Measurements from ENCODE around the gene BCL2L12.

Gene BCL2L12

GRCh38 chr19:49686503-49687088 lies 20.9 kb downstream of the BCL2L12 start:
- no peak for ATAC-seq
- TF ChIP-seq ZNF8 (CRISPR knock-in tag; IDR thresholded peaks at IDR 0.05): no peak
- no peak for TF ChIP-seq ZFP30 (CRISPR knock-in tag; IDR thresholded peaks at IDR 0.05)
- TF ChIP-seq OSR1 (CRISPR knock-in tag; IDR thresholded peaks at IDR 0.05): no peak
- TF ChIP-seq ESRRG (CRISPR knock-in tag; IDR thresholded peaks at IDR 0.05): no peak
- TF ChIP-seq, protein P1, sequence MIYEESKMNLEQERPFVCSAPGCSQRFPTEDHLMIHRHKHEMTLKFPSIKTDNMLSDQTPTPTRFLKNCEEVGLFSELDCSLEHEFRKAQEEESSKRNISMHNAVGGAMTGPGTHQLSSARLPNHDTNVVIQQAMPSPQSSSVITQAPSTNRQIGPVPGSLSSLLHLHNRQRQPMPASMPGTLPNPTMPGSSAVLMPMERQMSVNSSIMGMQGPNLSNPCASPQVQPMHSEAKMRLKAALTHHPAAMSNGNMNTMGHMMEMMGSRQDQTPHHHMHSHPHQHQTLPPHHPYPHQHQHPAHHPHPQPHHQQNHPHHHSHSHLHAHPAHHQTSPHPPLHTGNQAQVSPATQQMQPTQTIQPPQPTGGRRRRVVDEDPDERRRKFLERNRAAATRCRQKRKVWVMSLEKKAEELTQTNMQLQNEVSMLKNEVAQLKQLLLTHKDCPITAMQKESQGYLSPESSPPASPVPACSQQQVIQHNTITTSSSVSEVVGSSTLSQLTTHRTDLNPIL (CRISPR knock-in tag; IDR thresholded peaks at IDR 0.05; ENCODE audit: low read depth): no peak
- TF ChIP-seq ZFP3 (CRISPR knock-in tag; IDR thresholded peaks at IDR 0.05): no peak
- TF ChIP-seq SNAI2 (CRISPR knock-in tag; IDR thresholded peaks at IDR 0.05): no peak
- TF ChIP-seq TOX (CRISPR knock-in tag; IDR thresholded peaks at IDR 0.05; ENCODE audit: borderline replicate concordance): no peak
- TF ChIP-seq CSRNP3 (CRISPR knock-in tag; IDR thresholded peaks at IDR 0.05): no peak
- no peak for TF ChIP-seq ARNTL (CRISPR knock-in tag; IDR thresholded peaks at IDR 0.05; ENCODE audit: borderline replicate concordance, low read depth)
- TF ChIP-seq GLIS3 (CRISPR knock-in tag; IDR thresholded peaks at IDR 0.05): no peak
- no peak for TF ChIP-seq ZC3H10 (CRISPR knock-in tag; IDR thresholded peaks at IDR 0.05)
- TF ChIP-seq, protein P2, sequence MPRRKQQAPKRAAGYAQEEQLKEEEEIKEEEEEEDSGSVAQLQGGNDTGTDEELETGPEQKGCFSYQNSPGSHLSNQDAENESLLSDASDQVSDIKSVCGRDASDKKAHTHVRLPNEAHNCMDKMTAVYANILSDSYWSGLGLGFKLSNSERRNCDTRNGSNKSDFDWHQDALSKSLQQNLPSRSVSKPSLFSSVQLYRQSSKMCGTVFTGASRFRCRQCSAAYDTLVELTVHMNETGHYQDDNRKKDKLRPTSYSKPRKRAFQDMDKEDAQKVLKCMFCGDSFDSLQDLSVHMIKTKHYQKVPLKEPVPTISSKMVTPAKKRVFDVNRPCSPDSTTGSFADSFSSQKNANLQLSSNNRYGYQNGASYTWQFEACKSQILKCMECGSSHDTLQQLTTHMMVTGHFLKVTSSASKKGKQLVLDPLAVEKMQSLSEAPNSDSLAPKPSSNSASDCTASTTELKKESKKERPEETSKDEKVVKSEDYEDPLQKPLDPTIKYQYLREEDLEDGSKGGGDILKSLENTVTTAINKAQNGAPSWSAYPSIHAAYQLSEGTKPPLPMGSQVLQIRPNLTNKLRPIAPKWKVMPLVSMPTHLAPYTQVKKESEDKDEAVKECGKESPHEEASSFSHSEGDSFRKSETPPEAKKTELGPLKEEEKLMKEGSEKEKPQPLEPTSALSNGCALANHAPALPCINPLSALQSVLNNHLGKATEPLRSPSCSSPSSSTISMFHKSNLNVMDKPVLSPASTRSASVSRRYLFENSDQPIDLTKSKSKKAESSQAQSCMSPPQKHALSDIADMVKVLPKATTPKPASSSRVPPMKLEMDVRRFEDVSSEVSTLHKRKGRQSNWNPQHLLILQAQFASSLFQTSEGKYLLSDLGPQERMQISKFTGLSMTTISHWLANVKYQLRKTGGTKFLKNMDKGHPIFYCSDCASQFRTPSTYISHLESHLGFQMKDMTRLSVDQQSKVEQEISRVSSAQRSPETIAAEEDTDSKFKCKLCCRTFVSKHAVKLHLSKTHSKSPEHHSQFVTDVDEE (CRISPR knock-in tag; IDR thresholded peaks at IDR 0.05): no peak
- no peak for TF ChIP-seq TCF4 (CRISPR knock-in tag; IDR thresholded peaks at IDR 0.05; ENCODE audit: borderline replicate concordance)
- TF ChIP-seq ZNF565 (CRISPR knock-in tag; conservative IDR thresholded peaks at IDR 0.05; ENCODE audit: low read depth): no peak
- TF ChIP-seq BACH2 (CRISPR knock-in tag; IDR thresholded peaks at IDR 0.05; ENCODE audit: borderline replicate concordance): no peak
- no peak for TF ChIP-seq CSDC2 (CRISPR knock-in tag; IDR thresholded peaks at IDR 0.05)
- no peak for TF ChIP-seq ZNF70 (CRISPR knock-in tag; IDR thresholded peaks at IDR 0.05)
- no peak for TF ChIP-seq PATZ1 (CRISPR knock-in tag; IDR thresholded peaks at IDR 0.05; ENCODE audit: borderline replicate concordance)

DNA sequence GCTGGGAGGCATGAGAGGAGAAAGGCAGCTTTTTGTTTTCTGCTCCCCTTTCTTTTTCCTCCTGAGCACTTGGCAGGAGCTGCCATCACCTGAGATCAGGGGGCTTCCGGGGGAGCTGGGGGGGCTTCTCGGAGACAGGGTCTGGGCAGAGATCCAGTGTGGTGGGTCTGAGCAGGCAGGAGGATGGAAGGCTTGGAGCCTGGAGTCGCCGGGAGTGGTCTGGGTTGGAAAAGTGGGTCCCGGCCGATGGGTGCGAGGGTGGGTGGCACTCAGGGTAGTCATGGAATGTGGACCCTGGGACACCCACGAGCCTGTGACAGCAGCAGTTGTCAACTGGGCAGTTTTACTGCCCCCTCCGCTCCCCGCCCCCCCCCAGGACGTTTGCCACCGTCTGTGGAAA lies 21.4 kb downstream of the BCL2L12 start:
- ATAC-seq: no peak
- TF ChIP-seq TOX (CRISPR knock-in tag; IDR thresholded peaks at IDR 0.05; ENCODE audit: borderline replicate concordance) (no peak), ZFP3 (CRISPR knock-in tag; IDR thresholded peaks at IDR 0.05) (no peak), CSRNP3 (CRISPR knock-in tag; IDR thresholded peaks at IDR 0.05) (no peak)

- no peak for ATAC-seq
- no peak for TF ChIP-seq ZC3H10 (CRISPR knock-in tag; IDR thresholded peaks at IDR 0.05)
- no peak for TF ChIP-seq ZNF8 (CRISPR knock-in tag; IDR thresholded peaks at IDR 0.05)
- TF ChIP-seq ARNTL (CRISPR knock-in tag; IDR thresholded peaks at IDR 0.05; ENCODE audit: borderline replicate concordance, low read depth): no peak
- TF ChIP-seq TOX (CRISPR knock-in tag; IDR thresholded peaks at IDR 0.05; ENCODE audit: borderline replicate concordance): no peak
- TF ChIP-seq GLIS3 (CRISPR knock-in tag; IDR thresholded peaks at IDR 0.05): no peak
- TF ChIP-seq, protein P1 (CRISPR knock-in tag; IDR thresholded peaks at IDR 0.05; ENCODE audit: low read depth): no peak
- TF ChIP-seq OSR1 (CRISPR knock-in tag; IDR thresholded peaks at IDR 0.05): no peak
- no peak for TF ChIP-seq ZNF70 (CRISPR knock-in tag; IDR thresholded peaks at IDR 0.05)
- TF ChIP-seq POU6F1 (CRISPR knock-in tag; IDR thresholded peaks at IDR 0.05; ENCODE audit: borderline replicate concordance, low read depth): no peak
- no peak for TF ChIP-seq SNAI2 (CRISPR knock-in tag; IDR thresholded peaks at IDR 0.05)
- no peak for TF ChIP-seq ZFP3 (CRISPR knock-in tag; IDR thresholded peaks at IDR 0.05)
- TF ChIP-seq BACH2 (CRISPR knock-in tag; IDR thresholded peaks at IDR 0.05; ENCODE audit: borderline replicate concordance): no peak
- TF ChIP-seq CSDC2 (CRISPR knock-in tag; IDR thresholded peaks at IDR 0.05): no peak
- no peak for TF ChIP-seq CSRNP3 (CRISPR knock-in tag; IDR thresholded peaks at IDR 0.05)
Observed at GRCh38 chr19:49687566-49688316, 22.0 kb downstream of the BCL2L12 start.
